AML-193 (cell line): ENCODE measurements around the gene OSBPL5.

ENCODE experiments used
- DNase-seq, 2 experiments: peaks; one replicate each; lab custom pipeline; 2025; lab: John Stamatoyannopoulos, UW

The OSBPL5 gene

DNA sequence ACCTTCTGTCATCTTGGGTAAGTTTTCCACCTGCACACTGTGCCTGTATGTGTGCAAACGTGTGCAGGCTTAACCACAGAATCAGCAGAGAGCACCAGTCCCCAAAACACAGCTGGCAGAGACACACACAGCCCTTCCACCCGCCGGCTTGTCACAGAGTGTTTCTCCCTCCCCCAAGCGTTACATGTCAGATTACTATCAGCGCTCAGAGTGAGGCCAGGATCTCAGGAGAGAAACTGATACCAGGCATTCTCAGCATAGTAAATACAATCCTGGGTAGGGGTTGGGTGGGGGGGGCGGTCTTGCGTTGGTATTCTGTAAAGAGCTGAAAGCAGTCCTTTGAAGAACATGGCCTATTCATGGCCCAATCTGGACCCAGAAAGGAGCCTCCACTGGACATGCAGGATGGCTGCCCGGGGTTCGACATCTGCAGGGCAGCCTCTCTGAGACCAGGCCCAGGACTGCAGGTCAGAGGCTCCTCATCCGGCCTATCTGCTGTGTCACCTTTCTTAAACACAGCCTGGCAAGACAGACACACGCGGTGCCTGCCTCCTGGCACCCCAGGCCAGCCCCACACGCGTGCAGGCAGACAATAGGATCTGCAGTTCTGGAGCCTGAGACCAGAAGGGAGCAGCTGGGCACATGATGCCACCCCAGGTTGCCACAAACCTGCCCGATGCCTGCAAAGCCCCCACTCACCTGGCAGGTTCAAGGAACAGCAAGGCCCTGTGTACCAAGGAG is 1.7 kb downstream of the OSBPL5 start:
- DNase-seq: no peak

DNA sequence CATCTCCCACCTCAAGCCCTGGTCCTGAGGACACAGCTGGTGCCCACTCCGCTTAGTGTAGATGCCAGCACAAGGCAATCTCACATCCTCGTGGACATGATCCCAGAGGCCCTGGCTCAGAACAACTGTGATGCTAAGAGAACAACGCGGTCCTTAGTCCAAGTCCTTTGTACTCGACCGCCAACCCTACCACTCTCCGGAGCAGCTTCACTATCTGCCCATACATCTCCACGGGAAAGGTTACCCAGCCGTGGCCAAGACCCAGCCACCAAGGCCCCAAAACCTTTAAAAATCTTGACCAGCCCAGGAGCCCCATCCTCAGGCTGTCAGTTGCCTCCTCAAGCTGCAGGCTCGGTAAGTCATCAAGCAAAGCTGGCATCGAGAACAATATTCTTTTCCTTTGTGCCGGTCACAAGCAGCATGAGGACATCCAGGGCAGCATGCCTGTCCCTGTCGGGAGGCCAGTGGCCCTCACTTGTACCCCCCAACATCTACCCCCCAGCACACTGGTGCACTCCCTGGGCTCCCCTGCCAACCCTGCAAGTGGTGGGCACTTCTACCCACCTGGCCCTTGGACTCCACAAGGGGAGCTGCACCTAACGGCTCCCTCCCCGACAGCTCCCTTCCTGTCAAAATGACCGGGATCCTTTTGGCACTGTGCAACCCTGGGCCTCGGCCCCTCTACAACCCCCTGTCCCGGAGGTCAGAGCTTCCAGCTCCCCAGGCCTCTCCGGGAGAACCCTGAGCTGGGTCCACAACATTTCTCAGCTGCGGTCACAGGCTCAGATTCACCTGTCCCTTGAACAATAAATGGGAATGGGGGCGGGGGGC is 2.5 kb downstream of the OSBPL5 start:
- no peak for DNase-seq

DNA sequence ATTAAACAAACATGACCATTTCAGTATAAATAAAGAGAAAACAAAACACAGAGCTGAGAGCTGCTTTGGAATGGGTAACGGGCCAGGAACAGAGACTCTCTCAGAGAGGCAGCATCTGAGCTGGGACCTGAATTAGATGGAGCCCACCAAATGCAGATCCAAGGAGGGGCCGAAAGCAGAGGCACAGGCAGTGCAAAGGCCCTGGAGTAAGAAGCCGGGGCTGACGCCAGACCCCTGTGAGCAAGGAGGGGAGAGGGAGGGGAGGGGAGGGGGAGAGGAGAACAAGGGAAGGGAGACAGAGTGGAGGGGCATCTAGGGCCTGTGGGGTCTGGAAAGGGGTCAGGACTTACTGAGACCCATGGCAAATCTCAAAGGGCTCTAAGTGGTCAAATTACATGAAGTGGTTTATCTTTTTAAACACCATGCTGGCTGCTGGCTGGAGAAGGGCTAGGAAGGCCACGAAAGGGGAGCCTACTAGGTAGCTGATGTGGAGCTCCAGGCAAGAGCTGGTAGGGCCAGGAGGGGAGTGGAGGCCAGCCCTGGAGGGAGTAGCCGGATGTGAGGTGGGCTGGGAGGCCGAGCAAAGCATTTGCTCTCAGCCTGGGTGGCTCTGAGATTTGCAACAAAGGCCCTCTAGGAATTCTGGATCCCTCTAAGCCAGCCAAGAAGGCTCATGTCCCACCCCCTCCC is 3.2 kb downstream of the OSBPL5 start:
- no peak for DNase-seq

DNA sequence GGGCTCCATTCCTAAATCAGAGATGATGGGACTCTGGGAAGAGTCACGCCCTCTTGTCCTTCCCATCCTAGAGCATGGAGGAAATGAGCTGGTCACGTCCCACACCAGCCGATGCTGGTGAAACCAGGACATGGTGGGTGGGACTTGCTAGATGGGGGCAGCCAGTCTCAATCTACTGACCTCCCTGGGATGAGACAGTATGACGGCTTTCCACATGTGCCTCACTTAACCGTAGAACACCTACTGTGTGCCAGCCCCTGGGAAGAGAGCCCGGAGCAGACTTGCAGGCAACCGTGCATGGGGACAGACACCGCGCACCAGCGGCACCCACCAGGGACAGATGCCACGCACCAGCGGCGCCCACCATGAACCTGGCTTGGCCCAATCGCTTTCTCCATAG is 3.8 kb downstream of the OSBPL5 start:
- no peak for DNase-seq

DNA sequence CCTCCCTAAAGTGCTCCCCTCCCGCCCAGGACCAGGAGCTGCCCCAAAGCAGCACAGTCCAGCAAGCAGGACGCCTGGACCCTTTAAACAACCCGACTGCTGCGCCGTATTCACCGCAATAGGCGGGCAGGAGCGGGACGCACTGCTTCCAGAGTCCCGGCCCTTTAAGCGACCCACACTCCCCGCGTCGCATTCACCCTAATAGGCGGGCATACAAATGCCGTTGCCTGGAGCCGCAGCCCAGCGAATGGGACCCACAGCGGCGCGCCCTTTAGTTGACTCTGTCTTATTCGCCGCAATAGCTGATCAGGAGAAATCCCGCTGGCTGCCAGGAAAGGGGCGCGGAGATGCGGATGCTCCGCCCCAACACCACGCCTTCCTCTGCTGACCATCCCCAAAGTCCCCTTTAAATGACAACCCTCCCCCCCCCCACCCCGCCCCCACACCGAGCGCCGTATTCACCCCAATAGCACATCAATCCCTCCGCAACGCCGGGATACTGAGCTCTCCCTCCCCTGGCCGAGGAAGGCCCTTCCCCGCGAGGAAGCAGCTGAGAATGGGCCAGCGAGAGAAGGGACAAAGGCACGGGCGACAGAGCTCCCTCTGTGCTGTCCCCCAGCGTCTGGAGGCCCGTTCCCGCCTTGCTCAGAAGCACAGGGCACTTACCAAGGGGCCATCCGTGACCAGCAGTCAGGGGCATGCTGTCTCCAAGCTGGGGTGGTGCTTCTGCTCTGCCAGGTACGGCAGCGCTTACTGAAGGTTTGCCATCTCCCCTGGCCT is 4.7 kb downstream of the OSBPL5 start:
- DNase-seq: no peak

DNA sequence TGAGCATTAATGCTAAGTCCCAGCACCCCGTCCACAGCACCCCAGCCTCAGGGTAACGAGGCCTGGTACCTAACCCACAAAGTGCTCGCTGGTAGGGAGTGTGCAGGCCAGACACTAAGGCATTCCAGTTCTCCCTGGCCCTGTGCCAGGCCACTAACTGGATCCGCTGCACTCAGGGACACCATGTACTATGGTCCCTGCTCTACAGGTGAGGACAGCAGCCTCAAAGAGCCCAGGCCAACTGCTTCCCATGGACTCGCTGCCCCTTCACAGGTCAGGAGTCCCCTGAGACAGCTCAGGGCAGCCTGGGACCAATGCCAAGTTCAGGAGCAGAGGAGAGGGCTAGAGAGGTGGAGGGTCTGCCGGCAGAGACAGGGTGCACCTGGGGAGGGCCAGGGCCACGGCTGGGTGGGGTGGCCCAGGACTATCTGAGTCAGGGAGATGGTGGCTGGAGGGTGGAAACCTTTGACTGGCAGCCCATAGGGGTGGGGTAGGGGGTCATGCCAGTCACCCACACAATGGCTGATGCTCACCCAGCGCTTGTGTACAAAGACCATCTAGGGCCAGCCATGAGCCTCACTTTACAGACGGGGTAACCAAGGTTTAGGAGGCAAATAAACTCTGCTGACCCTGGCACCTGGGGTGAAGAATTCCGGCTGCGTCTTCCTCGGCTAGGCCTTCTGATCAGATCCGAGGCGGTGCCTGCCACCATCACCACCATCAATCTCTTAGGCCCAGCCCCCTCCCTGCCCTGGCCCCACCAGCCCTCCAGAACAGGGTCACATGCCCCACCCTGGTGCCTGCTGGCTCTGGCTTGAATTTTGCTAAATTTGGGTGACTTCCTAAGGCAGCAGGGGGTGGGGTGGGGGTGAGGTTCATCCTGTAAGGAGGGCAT is 5.6 kb downstream of the OSBPL5 start:
- DNase-seq: no peak

DNA sequence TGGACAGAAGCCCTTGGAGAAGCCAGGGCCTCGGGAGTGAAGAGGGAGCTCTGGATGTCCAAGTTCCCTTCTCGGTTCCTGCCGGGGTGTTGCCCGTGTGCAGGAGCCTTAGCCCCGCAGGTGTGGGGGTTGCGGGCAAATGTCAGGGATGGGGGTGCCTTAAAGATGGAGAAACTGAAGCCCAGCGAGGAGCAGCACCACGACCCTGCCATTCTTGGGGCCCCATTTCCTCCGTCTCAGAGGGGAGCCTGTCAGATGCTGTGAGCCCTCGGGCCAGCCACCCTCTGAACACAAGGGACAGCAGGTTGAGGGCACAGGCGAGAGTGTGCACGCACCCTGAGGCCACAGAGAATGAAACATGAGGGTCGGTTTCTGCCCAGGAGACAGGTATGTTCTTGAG is 6.3 kb downstream of the OSBPL5 start:
- no peak for DNase-seq

DNA sequence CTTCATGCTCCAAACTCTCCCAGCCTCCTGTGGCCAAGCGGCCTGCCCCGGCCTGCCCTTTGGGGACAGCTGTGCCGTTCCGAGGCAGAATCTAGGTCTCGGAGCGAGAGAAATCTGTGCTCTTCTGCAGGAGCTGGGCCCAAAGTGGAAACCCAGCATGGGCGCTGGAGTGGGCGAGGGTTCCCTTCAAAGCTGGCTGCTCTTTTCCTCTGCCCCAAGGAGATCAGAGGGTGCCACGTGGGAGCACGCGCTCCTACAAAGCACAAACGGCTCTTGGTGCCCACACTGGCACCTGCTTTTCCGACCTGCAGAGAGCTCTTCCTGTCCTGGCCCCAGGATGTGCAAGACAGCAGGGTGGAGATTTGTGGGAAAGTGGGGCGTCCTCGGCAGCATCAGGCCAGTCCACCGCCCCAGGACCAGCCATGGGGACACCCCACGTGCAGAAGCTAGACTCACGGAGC is 6.9 kb downstream of the OSBPL5 start:
- DNase-seq: no peak

DNA sequence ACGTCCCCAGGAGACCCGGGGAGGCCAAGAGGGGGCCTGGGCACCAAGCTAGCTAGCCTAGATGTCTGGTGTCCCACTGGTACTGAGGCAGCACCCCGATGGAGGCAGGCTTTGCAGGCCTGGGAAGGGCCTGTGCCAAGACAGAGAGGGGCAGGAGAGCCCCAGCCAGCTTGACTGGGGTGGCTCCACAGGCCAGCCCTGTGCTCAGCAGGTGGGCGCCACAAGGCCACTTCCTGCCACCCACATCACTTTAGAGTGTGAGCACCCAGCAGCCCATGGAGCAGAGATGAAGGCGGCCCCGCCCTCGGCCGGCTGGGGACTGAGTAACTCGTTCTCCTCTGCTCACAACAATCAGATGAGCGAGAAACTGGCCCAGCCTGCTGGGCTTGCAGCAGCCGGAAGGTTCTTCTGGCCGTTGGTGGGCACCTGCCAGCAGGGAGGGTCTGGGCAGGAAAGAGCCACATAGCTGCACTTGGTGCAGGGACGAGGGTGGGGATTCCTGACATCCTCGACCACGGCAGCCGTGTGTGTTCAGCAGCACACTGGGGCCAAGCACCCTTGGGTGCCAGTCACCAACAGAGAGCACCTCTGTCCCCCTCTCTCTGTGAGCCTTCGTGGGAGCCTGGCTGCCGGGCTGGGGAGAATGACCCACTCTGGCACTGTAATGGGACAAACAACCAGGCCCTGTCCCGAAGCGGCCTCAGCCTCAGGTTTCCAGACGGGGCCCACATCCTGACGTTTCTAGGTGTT is 7.6 kb downstream of the OSBPL5 start:
- DNase-seq: no peak

DNA sequence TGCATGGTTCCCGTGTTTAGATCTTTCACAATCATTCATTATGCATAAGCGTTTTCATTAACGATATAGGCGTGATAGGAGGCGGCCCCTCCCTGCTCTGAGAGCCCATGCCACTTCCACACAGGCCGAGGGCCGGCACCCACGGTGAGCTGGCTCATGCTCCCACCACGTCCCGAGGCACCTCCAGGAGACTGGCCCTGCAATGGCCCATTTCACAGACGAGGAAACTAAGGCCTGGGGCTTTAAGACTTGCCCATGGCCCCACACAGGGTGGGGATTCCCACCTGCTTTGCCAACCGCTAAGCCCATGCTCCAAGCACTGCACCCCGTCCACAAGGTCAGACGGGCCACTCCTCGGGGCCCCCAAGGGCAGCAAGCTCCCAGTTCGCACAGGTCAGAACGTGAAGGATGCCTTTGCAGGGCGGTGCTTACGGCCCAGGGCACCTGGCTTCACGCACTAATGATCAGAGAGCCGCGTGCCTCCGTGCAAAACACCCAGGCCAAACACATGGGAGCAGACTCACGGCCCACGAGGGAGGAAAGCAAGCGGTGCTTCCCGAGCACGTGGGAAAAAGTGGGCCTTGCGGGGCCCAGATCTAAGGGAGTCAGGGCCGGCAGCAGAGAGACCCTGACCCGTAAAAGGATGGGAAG is 8.3 kb downstream of the OSBPL5 start:
- DNase-seq: no peak

DNA sequence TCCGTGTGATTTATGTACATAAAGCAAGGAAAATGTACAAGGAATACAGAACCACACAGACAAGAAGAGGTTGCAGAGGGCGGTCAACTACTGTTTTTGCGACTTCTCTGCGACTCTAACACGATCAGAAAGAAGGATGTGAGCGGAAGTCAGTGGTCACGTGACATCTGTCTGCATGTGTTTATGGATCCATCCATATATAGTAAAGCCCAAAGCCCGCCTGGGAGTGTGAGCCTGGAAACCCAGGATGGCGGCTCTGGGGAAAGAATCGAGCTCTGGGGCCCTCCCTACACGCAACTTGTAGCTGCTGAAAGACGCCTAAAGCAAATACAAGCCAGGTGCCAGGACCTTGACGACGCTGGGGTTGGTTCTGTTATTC is 8.8 kb downstream of the OSBPL5 start:
- DNase-seq: no peak

DNA sequence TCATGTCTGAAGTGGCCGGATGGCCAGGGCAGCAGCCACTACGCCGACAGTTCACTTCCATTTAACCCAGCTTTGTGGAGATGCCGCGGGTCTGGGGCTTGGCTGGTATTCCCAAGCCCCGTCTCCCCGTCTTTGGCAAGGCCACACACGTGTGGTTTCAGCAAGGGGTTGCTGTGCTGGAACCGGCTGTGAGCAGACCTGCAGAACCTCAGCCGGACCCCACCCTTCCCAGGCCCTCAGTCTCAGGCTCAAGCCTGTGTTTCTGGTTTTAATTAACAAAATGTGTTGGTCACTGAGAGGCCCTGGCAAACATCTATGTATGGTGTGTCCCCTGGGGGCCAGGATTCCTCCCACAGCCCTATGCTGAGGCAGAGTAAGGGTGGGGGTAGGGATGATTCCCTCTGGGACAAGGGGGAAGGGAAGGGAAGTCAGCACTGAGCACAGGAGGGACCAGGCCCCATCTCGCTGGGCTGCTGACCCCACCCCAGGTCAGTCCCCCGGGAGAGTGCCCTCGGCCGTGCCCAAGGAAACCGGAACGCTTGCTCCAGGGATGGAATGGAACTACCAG is 9.3 kb downstream of the OSBPL5 start:
- DNase-seq: no peak

DNA sequence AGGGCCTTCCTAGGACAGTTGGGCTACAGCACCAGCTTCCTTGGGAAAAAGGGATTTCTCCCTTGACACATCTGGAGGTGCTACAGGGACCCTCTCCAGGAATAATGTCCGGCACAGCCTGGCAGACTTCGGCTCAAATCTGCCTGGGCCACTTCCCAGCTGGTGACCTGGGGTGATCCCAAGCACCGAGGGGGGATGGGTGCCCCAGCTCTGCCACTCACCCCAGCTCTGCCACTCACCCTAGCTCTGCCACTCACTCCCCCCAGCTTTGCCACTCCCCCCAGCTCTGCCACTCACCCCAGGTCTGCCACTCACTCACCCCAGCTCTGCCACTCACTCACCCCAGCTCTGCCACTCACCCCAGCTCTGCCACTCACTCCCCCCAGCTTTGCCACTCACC is 9.9 kb downstream of the OSBPL5 start:
- no peak for DNase-seq

DNA sequence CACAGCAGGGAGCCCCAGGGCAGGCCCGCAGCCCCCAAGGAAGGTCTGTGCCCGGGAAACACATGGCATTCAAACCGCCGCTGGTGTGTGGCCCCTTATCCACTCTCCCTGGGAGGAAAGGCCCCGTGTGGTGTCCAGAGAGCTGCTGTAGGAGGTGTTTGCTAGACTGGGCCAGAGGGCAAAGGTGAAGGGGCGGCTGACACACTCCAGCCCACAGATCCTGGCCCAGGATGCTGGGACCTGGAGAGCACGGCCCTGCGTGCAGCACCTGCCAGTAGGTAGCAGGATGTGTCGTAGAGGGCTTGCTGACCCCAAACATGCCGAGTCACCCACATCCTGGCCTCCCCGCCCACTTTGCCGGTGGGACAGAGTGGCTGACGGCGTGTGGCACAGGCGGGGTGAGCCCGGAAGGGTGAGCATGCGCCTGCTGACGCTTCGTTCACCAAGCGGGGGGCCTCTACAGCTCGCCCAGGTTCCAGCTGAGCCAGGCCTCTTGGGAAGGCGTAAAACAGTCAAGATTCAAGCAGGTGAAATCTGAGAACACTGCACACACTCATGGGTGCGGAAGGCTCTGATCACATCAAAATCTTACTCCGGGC is 11.0 kb downstream of the OSBPL5 start:
- no peak for DNase-seq

DNA sequence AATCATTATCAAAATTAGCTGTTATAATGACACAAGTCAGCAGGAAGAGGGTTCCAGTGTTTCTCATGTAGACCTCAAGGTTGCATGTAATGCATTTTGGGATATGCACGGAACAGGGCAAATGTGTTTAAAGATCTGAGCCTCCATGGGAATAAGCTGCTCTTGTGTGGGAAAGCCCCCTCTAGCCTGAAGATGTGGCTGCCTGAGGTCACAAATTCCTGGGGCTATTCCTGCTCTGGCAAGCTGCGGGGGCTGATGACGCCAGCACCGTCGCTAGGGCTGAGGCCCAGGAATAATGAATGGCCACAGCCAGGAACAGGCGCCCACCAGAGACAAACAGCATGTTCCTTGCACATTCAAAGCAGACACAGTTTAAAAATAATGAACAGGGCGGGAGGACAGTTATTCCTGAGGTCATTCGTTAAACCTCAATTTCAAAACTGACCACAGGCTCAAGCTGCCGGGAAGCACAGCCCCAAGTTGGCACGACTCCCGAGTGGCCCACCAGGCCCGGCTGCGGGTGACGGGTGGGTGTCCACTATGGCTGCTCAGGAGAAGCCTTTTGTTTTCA is 11.7 kb downstream of the OSBPL5 start:
- DNase-seq: peak; percentile 19 to 39

DNA sequence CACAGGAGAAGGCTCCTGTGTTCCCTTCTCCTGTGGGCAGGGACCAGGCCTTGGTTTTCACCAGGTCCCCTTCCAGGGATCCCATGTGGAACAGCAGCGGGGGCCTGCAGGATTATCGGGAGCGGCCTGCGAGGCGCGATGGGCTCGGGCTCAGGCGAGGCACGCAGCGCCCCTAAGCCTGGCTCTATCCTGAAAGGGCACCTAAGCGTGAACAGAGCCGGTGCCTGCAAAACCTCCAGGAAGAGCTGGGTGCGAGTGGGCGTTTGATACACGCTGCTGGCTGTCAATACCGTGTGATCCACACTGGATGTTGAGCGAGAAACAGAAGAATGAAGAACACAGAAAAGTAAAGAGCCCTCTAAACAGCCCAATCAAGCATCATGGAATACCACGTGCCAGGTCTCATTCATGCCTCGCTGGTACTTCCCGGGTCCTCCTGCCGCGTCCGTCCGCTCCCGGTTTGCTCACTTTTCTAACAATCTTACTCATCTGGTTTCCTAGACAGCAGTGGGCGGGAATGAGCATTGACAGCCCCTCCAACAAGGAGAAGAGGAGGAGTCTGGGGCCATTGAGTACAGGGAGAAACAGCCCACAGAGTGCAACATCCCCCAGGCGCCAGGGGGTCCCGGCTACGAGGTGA is 12.5 kb downstream of the OSBPL5 start:
- DNase-seq: no peak

DNA sequence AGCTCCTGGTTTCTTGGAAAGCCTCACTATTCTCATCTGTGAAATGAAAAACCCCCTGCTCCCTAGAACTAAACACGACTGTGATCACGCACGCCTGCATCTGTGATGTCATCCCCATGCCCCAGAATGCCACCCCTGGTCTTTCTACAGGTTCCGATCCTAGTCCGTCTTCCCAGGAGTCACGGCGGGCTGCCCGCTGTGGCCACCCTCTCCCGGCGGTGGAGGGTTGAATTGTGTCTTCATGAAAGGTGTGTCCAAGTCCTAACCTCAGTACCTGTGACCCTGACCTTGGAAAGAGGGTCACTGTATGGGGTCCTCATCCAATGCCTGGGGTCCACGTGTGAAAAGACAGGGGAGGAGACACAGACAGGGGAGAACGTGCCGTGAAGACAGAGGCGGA is 14.4 kb downstream of the OSBPL5 start:
- DNase-seq: no peak

DNA sequence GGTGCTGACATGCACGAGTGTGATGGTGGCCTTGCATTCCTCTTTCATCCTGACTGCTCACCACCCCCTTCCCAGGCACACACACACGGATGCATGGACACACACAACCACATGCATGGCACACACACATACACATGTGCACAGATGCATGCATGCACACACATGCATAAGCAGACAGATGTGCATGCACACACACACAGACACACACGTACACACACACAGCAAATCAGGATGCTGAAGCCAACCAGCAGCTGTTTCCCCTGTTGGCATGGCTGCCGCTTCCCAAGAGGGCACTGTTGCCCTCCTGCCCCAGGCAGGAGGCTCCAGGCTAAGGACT is 15.3 kb downstream of the OSBPL5 start:
- no peak for DNase-seq
